ENCODE measurements around the gene DDX53.

DNA sequence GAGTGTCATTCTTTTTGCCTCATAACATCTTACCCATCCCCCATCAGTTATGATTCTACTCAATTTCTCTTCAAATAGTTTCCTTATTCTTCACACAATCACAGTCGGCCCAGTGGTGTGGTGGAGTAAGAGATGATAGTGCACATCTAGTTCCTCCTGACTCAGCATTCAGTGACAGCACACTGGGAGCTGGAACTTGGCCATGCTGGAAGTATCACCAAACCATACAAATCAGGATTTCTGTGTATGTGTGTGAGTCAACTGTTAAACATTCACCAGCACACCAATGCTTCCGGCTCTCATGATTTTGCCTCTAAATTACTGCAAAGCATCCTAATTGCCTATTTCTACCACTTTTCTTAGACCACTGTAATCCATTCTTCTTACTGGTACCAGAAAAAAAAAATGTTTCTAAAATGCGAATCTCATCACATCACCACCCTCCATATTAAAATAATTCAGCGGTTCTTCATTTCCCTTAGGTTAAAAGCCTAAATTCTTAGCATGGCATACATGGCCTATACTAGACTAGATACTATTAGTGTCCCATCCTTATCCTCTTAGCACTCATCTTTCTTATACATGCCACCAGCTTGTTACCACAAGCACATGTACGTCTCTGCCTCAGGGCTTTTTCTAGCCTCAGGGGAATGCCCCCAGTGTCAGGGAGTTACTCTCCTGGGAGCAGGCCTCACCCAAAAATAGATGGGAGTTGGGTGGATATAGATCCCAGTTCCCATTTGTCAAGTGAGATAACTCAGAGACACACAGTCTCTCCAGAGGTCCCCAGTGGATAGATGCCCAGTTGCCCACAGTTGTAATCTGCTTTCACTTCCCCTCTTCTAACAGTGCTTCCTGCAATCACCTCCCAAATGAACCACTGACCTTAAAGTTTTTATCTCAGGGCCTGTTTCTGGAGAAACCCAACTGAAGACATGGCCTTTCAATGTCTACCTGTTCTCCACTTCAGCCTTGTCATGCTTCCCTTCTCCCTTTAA, 49.2 kb upstream of the DDX53 start:
- TF ChIP-seq, protein P1, sequence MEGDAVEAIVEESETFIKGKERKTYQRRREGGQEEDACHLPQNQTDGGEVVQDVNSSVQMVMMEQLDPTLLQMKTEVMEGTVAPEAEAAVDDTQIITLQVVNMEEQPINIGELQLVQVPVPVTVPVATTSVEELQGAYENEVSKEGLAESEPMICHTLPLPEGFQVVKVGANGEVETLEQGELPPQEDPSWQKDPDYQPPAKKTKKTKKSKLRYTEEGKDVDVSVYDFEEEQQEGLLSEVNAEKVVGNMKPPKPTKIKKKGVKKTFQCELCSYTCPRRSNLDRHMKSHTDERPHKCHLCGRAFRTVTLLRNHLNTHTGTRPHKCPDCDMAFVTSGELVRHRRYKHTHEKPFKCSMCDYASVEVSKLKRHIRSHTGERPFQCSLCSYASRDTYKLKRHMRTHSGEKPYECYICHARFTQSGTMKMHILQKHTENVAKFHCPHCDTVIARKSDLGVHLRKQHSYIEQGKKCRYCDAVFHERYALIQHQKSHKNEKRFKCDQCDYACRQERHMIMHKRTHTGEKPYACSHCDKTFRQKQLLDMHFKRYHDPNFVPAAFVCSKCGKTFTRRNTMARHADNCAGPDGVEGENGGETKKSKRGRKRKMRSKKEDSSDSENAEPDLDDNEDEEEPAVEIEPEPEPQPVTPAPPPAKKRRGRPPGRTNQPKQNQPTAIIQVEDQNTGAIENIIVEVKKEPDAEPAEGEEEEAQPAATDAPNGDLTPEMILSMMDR (IDR thresholded peaks at IDR 0.05), result no peak
- TF ChIP-seq POLR2A (IDR thresholded peaks at IDR 0.05), result no peak
